PC-9 (cell line): ENCODE data around the gene MAP4K5. TPM values are rescaled to one million over a fixed set of nuclear protein-coding genes. Genes with fewer than 3 reads are reported as not detected.

ENCODE experiments used
- BruUV-seq: library from RNA; stranded (reverse); fragments of 400-500 nt; replicated peaks from 2 replicates; lab custom pipeline; 2021; lab: Mats Ljungman, UMichigan
- CTCF ChIA-PET: fragments of 300-600 bp; sonication (Branson Sonifier 250); formaldehyde crosslinking; loops from one replicate; lab custom pipeline; 2022; ENCODE audit warnings: antibody characterized with exemption; lab: Charles Lee
- POLR2A ChIA-PET: fragments of 300-600 bp; sonication (Branson Sonifier 250); formaldehyde crosslinking; loops from one replicate; lab custom pipeline; 2022; ENCODE audit warnings: antibody characterized with exemption; ENCODE audit not compliant: unreplicated experiment; lab: Charles Lee
- DNase-seq, 2 experiments: peaks; one replicate each; pipeline versions ENCODE4 v3.0.0 to v3.0.0-alpha.2; 2015 to 2022; ENCODE audit warnings: mixed read lengths in 1 of 2
- H2AFZ ChIP-seq: fragments of 200-600 bp; sonication (generic); 2 replicates; pipeline ENCODE4 v1.8.1; 2017; ENCODE audit warnings: antibody characterized with exemption
- H3F3A ChIP-seq: fragments of 200-600 bp; sonication (generic); 2 replicates; pipeline ENCODE4 v1.8.1; 2017; ENCODE audit warnings: antibody characterized with exemption, mild to moderate bottlenecking, low read depth; ENCODE audit not compliant: insufficient read depth
- H3K27ac ChIP-seq: fragments of 200-600 bp; sonication (generic); 2 replicates; pipeline ENCODE4 v1.6.1; 2016; ENCODE audit warnings: mixed run types
- H3K27me3 ChIP-seq: fragments of 200-600 bp; sonication (generic); 2 replicates; pipeline ENCODE4 v1.6.1; 2016; ENCODE audit warnings: low read depth, mixed run types; ENCODE audit not compliant: insufficient read depth
- H3K36me3 ChIP-seq: fragments of 200-600 bp; sonication (generic); 2 replicates; pipeline ENCODE4 v1.6.1; 2016; ENCODE audit warnings: low read depth, mixed run types
- H3K4me1 ChIP-seq: fragments of 200-600 bp; sonication (generic); replicated peaks from 2 replicates; pipeline ENCODE4 v1.6.1; 2016; ENCODE audit warnings: mixed run types; ENCODE audit not compliant: insufficient read depth
- H3K4me2 ChIP-seq: fragments of 200-600 bp; sonication (generic); 2 replicates; pipeline ENCODE4 v1.6.1; 2017; ENCODE audit warnings: mixed run types
- H3K4me3 ChIP-seq: fragments of 200-600 bp; sonication (generic); 2 replicates; pipeline ENCODE4 v1.6.1; 2016; ENCODE audit warnings: mixed run types
- H3K79me2 ChIP-seq: fragments of 200-600 bp; sonication (generic); 2 replicates; pipeline ENCODE4 v1.6.1; 2017; ENCODE audit warnings: low read depth, mixed run types
- H3K9me2 ChIP-seq: fragments of 200-600 bp; sonication (generic); 2 replicates; pipeline ENCODE4 v1.8.1; 2017; ENCODE audit warnings: mild to moderate bottlenecking; ENCODE audit not compliant: insufficient read depth
- H3K9me3 ChIP-seq: fragments of 200-600 bp; sonication (generic); 2 replicates; pipeline ENCODE4 v1.8.1; 2016; ENCODE audit warnings: low read depth; ENCODE audit not compliant: insufficient read depth
- H4K20me1 ChIP-seq: fragments of 200-600 bp; sonication (generic); 2 replicates; pipeline ENCODE4 v1.8.1; 2017; ENCODE audit not compliant: insufficient read depth
- EZH2 ChIP-seq: fragments of 200-600 bp; sonication (generic); IDR thresholded peaks from 2 replicates; pipeline ENCODE4 v1.8.0; 2017; ENCODE audit warnings: antibody characterized with exemption, low read depth
- intact Hi-C: fragments of 100-400 bp; cut with micrococcal nuclease; formaldehyde crosslinking; loops from one replicate; pipeline ENCODE4 v1.10.0; 2022; ENCODE audit not compliant: unreplicated experiment
- total RNA-seq: library from RNA; stranded (reverse); gene quantifications from 2 replicates; pipeline ENCODE4 v1.2.3, GENCODE V29; 2021
- TF ChIP-seq, protein P1 (sequence below): fragments of 200-600 bp; sonication (generic); conservative IDR thresholded peaks from 2 replicates; pipeline ENCODE4 v1.6.1; 2017; ENCODE audit warnings: mixed run types, antibody characterized with exemption, mild to moderate bottlenecking, moderate library complexity

MAP4K5 gene
- total RNA-seq, 1 experiment from 2014 or later: 51.8 TPM

DNA sequence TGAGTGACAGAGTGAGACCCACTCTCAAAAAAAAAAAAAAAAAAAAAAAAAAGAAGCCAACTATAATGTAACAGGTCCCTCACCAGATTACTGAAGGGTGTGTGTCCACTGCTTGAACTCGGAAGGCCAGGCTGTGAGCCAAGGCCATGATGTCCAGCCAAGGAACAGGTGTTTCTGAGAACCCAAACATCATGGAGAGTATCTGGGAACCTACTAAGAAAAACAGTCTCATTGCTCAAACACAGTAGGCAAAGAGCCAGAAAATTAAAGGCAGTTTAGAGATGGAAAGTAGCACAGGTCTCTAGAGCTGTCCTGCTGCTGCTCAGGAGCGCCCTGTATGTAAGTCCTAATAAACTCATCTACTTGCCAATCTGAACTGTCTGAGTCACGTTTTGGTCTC, 12.5 kb upstream of the MAP4K5 start:
- Histone ChIP-seq H3F3A (no peaks in the 10 kb centered on the region; the same call in 1 of the 2 replicates), H3K4me3 (no peak overlapping the region), H3K4me2 (no peak overlapping the region), H3K27me3 (no peaks in the 10 kb centered on the region), H3K4me1 (peaks cover 7% of the 10 kb centered on the region; the same call in 1 of the 2 replicates), H3K27ac (no peak overlapping the region), H3K79me2 (no peaks in the 10 kb centered on the region), H2AFZ (no peak overlapping the region), H4K20me1 (no peaks in the 10 kb centered on the region), H3K36me3 (no peaks in the 10 kb centered on the region), H3K9me3 (peaks cover 6% of the 10 kb centered on the region; the same call in 1 of the 2 replicates), H3K9me2 (no peaks in the 10 kb centered on the region)
- ChIA-PET POLR2A (no interaction called here), CTCF (interaction anchor here (0.7 to 1.0 kb wide), 2 partner anchors 15 to 253 kb away, joined by 3 read pairs; partner anchors contain the start of gene ATL1)
- intact Hi-C loops: no loop called here
- no TSS peak for BruUV-seq
- TF ChIP-seq EZH2: no peak
- TF ChIP-seq, protein P1, sequence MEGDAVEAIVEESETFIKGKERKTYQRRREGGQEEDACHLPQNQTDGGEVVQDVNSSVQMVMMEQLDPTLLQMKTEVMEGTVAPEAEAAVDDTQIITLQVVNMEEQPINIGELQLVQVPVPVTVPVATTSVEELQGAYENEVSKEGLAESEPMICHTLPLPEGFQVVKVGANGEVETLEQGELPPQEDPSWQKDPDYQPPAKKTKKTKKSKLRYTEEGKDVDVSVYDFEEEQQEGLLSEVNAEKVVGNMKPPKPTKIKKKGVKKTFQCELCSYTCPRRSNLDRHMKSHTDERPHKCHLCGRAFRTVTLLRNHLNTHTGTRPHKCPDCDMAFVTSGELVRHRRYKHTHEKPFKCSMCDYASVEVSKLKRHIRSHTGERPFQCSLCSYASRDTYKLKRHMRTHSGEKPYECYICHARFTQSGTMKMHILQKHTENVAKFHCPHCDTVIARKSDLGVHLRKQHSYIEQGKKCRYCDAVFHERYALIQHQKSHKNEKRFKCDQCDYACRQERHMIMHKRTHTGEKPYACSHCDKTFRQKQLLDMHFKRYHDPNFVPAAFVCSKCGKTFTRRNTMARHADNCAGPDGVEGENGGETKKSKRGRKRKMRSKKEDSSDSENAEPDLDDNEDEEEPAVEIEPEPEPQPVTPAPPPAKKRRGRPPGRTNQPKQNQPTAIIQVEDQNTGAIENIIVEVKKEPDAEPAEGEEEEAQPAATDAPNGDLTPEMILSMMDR: no peak
- no peak for DNase-seq

- peak in 1 of 2 experiments; percentile 46 for DNase-seq
- TF ChIP-seq EZH2: no peak
- TF ChIP-seq, protein P1: peak; percentile 74
- no TSS peak for BruUV-seq
- Histone ChIP-seq H2AFZ (no peak overlapping the region), H3K4me3 (no peak overlapping the region), H3F3A (no peaks in the 10 kb centered on the region; the same call in 1 of the 2 replicates), H3K9me3 (peaks cover 6% of the 10 kb centered on the region; the same call in 1 of the 2 replicates), H4K20me1 (no peaks in the 10 kb centered on the region), H3K9me2 (no peaks in the 10 kb centered on the region), H3K27me3 (no peaks in the 10 kb centered on the region), H3K79me2 (no peaks in the 10 kb centered on the region), H3K4me2 (no peak overlapping the region), H3K36me3 (no peaks in the 10 kb centered on the region), H3K27ac (no peak overlapping the region), H3K4me1 (peaks cover 7% of the 10 kb centered on the region; the same call in 1 of the 2 replicates)
- intact Hi-C loops: no loop called here
- ChIA-PET POLR2A (no interaction called here), CTCF (interaction anchor here (0.6 to 1.2 kb wide), 2 partner anchors 58 to 123 kb away, joined by 3 to 5 read pairs; no protein-coding TSS in a partner anchor)
These were observed 10.6 kb upstream of the MAP4K5 start for GRCh38 chr14:50542941-50543418.

DNA sequence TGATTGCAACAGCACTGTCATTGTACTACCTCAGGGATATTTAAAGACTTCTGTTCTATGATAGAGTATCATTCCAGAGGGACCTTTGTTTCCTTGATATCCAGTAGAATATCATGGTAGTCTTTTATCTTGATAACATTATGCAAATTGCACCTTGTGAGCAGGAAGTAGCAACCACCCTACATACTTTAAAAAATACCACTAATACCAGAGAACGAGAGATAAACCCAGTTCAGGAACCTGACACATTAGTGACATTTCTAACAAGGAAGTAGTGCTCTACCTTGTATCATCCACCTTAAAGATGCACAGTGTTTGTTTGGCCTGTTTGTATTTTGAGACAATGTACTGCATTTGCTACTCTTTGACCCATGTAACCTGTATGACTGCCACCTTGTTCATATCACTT, 8.8 kb upstream of the MAP4K5 start:
- Histone ChIP-seq H3K27me3 (no peaks in the 10 kb centered on the region), H2AFZ (no peak overlapping the region), H3K4me1 (peaks cover 7% of the 10 kb centered on the region; the same call in 1 of the 2 replicates), H3F3A (no peaks in the 10 kb centered on the region; the same call in 1 of the 2 replicates), H3K9me2 (no peaks in the 10 kb centered on the region), H3K27ac (no peak overlapping the region), H3K36me3 (no peaks in the 10 kb centered on the region), H4K20me1 (no peaks in the 10 kb centered on the region), H3K4me3 (no peak overlapping the region), H3K9me3 (peaks cover 6% of the 10 kb centered on the region; the same call in 1 of the 2 replicates), H3K79me2 (no peaks in the 10 kb centered on the region), H3K4me2 (no peak overlapping the region)
- CTCF ChIA-PET: interaction anchor here (0.6 to 0.9 kb wide), 4 partner anchors 56 to 236 kb away, joined by 3 to 8 read pairs (median 6); no protein-coding TSS in a partner anchor
- POLR2A ChIA-PET: no interaction called here
- no peak for DNase-seq
- intact Hi-C loops: no loop called here
- TF ChIP-seq, protein P1: no peak
- no peak for TF ChIP-seq EZH2
- BruUV-seq: no TSS peak
